Retina (tissue), 1 donor: Measurements from ENCODE around the gene PCLO.
A peak's percentile ranks its signal among the peaks of the same experiment; 100 is the strongest.

Experiments
- DNase-seq: peaks from one replicate; pipeline ENCODE4 v3.0.0-alpha.2; 2016

The PCLO gene, protein sequence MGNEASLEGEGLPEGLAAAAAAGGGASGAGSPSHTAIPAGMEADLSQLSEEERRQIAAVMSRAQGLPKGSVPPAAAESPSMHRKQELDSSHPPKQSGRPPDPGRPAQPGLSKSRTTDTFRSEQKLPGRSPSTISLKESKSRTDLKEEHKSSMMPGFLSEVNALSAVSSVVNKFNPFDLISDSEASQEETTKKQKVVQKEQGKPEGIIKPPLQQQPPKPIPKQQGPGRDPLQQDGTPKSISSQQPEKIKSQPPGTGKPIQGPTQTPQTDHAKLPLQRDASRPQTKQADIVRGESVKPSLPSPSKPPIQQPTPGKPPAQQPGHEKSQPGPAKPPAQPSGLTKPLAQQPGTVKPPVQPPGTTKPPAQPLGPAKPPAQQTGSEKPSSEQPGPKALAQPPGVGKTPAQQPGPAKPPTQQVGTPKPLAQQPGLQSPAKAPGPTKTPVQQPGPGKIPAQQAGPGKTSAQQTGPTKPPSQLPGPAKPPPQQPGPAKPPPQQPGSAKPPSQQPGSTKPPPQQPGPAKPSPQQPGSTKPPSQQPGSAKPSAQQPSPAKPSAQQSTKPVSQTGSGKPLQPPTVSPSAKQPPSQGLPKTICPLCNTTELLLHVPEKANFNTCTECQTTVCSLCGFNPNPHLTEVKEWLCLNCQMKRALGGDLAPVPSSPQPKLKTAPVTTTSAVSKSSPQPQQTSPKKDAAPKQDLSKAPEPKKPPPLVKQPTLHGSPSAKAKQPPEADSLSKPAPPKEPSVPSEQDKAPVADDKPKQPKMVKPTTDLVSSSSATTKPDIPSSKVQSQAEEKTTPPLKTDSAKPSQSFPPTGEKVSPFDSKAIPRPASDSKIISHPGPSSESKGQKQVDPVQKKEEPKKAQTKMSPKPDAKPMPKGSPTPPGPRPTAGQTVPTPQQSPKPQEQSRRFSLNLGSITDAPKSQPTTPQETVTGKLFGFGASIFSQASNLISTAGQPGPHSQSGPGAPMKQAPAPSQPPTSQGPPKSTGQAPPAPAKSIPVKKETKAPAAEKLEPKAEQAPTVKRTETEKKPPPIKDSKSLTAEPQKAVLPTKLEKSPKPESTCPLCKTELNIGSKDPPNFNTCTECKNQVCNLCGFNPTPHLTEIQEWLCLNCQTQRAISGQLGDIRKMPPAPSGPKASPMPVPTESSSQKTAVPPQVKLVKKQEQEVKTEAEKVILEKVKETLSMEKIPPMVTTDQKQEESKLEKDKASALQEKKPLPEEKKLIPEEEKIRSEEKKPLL (N-terminal part only)

DNA sequence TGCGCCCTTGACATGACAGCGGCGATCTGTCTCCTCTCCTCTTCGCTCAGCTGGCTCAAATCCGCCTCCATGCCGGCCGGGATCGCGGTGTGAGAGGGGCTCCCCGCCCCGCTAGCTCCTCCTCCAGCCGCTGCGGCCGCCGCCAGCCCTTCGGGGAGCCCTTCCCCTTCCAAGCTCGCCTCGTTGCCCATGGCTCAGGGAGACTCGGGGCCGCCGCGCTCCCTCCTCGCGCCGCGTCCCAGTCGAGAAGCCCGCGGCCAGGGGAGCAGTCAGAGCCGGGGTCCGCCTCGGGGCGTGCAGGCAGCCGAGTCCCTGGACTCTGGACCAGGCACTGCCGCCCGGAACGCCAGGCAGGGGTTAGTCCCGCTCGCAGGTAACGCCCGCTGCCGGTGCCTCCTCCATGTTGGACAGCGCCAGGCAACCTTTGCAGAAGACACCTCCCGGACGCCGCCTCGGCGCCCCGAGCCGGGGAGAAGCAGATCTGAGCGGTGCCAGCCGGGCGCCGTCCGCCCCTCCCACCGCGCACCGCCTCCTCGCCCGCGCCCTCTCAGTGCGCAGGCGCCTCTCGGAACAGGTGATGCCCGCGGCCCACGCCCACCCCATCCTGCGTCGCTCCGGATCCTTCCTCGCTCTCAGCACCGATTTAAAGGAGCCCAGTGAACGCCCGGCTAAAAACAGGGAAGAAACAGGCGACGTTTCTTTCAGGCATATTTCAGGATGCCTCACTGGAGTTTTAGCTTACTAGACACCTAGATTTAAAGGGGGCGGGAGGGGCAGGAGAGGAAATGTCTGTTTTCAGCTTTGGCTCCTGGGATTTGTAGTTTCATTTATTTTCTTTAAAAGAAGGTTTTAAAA, at the start of gene PCLO:
Gene PCLO (minus strand): TSS at position 483 of the 855 bp plus-strand sequence. CDS start 292 bp downstream, at position 191.
- DNase-seq, result peak; percentile 97

DNA sequence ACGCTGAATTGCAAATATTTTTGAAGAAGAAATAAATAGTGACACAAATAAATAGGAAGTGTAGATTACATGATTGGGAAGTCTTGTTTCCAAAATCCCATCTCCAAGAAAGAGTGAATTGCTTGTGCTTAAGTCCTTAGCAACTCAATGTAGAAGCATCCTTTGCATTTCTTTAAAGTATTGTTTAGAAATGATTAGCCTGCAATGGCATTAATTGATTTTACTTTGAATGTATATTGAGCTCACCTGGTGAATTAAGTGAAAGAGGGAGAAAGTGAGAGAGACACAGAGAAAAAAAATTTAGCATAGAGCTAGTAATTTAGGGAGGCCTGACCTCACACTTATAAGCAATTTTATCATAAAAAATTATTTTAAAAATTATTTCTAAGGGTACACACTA, 49.0 kb upstream of the PCLO start:
- no peak for DNase-seq

DNA sequence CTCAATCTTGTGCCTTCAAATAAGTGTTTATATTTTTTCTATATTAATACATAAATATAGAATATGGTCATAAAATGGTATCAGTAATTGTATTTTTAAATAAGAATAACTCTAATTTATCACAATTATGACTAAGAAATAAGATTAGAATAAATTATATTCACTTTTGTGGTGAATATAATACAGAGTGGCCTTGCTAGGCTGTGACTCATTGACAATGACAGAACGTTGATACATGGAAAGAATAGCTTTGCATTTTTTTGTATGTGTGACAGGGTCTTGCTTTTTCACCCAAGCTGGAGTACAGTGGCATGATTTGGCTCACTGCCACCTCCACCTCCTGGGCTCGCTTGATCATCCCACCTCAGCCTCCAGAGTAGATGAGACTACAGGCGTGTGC, 47.8 kb upstream of the PCLO start:
- no peak for DNase-seq

DNA sequence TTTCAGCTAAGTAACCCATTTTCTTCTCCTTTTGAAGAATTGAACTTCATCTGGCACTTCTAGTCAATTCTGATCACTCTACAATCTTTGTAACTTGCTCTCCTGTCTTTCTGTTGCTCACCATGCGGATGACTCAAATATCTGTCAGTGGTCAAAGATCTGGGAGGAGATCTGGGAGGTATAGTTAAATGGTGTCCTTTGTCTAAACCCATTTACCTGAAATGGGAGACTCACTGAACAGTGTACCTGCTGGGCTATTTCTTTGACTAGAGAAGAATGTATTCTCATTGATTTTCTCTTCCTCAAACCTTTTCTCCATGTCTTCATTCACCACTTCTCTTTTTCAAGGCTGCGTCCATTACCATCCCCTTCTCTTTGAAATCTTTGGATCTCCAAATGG, 42.0 kb upstream of the PCLO start:
- DNase-seq, result no peak

DNA sequence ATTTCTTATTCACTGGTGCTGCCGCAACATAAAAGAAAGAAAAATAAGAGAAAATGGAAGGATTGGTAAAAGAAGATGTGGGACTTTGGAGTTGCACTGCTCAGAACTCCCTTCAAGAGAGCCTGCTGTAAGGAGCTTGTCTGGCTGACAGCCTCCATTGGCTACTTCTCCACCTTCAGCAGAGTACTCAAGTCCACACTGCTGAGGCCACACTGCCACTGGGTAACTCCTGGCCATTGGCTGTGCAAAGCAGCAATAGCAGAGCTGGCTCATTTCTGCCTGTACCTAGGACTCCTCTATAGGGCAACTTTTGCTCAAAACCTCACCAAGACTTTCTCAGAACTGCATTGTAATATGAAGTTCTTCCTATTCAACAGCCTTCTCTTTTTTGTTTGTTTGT, 38.7 kb upstream of the PCLO start:
- DNase-seq, result no peak

DNA sequence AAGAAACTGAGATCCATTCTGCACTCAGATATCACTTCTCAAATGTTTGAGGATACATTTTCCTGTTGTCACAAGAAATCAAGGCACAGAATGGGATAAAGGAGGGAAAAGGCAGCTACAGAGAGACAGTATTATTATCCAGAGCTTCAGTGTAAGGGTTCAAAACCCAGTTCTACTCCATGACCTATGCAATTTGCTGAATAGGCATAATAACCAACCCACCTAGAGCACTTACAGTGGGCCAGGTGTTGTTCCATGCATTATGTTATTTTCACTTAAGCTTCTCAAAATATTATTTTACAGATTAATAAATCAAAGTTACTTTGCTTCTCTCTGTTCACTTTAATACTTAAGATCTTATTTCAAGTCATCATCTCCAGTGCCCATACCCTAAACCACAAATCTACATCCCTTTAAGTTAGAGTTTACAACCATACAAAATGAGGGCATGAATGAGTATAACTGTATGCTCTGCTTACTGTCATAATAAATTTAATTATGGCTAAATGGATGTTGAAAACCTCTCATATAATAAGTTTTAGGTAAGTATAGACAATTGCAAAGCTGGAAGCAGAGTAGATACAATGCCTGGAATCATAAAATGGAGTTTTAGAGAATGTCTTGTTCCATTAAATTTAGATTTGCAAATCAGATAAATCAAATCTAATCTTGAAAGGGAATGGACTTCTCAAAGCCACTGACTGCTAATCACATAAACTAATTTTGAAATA, 28.1 kb upstream of the PCLO start:
- no peak for DNase-seq

DNA sequence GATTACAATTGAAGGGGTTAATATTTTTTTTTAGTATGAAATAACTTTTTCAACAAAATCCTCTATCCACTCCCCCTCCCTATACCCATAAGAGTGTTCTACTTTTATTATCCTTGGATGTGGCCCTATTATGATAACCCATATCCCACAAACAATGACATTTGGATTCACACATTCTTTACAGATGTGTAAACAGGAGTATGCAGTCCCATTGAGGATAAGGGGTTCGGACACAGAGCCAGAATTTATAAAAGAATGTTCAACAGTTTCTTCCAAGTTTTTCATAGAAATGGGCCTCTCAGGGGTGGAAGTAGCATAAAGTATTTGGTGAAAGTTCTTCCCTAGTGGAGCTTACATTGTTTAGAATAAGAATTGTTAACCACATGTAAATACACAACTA, 16.1 kb upstream of the PCLO start:
- no peak for DNase-seq

DNA sequence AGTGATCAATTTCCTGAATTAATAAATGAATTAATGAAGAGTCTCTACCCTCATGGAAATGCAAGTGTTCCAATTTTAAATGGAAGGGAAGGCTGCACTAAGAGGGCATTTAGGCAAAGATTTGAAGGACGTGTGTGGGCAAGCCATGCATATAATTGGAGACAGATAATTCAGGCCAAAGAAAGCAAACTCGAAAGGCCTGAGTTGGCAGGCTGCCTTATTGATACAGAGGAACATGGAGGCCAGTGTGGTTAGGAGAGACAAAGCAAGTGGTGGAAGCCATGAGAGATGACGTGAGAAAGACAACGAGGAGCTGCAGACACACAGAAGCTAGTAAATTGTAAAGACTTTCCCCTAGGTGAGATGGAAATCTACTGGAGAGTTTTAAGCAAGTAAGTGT, 15.4 kb upstream of the PCLO start:
- DNase-seq, result no peak

DNA sequence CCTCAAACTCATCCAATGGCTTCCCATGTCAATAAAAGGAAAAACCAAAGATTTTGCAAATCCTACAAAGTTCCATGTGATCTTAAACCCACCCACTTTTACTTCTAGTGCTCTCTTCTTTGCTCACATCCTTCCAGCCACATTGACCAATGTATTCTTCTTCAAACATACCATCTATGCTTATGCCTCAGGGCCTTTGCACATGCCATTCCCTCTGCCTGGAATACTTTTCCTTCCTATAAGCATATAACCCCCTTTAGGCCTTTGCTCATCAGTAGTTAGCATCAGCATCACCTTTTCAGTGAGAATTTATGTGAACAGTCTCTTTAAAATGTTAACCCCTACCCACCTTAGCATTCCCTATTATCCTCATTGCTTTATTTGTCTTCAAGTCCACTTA, 11.0 kb upstream of the PCLO start:
- no peak for DNase-seq

DNA sequence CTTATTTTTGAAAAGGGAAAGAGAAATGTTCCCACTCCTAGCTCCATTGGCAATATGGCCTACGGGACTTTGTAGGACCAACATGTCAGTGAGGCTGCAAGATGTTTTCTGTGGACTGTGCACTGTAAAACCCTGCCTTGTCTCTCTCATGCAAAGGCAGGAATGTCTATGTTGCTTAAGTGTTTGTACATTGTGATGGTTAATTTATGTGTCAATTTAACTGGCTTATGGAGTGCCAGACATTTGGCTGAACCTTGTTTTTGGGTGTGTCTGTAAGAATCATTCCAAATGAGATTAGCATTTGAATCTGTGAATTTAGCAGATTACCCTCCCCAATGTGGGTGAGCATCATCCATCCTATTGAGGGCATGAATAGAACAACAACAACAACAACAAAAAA, 4.1 kb upstream of the PCLO start:
- DNase-seq, result no peak

DNA sequence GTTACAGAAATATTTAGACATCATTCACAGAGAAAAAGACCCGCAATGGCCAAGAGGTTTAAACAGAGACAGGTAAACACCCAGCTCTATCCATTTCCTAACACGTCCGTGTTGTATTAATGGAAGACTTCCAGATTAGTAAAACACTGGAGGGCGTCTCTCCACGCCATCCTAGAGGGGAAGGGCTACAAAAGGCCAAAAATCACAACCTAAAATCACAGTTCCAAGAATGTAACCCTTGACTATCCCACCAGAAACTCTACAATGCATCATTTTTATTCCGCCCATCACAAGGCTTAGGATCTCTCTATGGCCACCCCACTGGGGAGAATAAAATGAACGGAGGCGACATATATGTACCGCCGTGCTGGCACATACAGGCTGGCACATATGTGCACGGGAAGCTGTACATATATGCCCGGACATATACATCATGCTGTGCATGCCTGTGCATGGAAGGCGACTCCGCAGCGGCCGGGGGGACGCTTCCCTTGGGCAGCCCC, 734 bp downstream of the PCLO start:
- DNase-seq, result no peak

DNA sequence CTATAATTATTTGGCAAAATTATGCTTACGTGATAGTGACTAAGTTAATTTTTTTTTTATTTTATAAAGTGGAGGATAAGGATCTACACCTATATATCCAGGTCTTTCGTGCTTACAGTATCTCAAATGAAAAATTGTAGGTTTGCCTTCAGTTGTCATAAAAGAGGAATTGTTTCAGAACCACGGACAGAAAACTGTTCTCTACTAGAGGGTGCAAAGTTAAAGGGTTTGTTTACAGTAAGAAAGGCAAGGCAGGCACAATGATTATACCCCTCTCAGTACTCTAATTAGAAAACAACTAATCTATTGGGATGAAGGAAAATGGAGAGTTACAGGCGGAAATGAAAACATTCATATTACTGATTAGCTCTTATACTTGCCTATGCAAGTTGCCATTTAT, 1.5 kb downstream of the PCLO start:
- DNase-seq, result no peak

DNA sequence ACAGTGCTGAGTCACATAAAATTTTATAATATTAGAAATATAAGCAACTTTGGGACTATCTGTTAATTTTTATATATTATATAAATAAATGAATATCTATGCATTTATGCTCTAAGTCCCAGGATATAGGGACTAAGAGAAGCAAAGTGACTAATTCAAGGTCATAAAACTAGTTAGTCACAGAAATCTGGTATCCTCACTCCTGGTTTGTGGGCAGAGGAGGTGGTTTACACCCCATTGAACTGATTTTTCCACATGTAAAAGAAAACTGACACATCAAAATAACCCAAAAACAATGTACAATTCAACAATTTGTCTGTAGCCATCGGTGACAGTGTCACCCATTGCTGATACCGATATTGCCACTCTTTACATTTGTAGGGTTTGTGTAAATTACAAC, 3.0 kb downstream of the PCLO start:
- DNase-seq, result no peak

DNA sequence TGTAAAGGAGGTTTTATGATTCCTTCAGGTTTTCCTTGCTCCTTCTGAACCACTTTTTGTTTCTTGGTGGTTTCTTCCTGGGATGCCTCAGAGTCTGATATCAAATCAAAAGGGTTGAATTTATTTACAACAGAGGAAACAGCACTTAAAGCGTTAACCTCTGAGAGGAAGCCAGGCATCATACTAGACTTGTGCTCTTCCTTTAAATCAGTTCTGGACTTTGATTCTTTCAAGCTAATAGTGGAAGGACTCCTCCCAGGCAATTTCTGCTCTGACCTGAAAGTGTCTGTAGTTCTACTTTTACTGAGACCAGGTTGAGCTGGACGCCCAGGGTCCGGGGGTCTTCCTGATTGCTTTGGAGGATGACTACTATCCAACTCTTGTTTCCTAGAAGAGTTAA, 6.7 kb downstream of the PCLO start:
- no peak for DNase-seq

DNA sequence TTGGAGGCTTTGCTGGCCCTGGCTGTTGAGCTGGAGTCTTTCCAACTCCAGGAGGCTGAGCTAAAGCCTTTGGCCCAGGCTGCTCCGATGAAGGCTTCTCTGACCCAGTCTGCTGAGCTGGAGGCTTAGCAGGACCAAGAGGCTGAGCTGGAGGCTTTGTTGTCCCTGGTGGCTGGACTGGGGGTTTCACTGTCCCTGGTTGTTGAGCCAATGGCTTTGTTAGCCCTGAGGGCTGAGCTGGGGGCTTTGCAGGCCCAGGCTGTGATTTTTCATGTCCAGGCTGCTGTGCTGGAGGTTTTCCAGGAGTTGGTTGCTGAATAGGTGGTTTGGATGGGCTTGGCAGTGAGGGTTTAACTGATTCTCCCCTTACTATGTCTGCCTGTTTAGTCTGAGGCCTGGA, 7.3 kb downstream of the PCLO start:
- no peak for DNase-seq

DNA sequence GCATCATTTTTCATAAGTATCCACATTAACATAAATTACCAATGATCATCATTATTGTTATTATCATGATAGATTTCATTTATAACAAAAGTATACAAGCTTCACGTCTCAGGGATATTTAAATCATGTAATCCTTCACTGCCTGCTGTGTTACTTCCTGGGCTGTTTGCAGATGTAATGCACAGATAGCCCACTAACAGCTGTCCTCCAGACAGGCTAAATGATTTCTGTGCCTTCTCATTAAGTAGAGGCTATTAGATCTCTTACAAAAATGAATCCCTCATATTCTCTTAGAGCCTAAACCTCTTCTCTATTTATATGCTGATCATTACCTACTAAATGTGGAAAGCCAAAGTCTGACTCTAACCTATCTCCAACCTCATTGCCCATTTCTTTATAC, 9.3 kb downstream of the PCLO start:
- no peak for DNase-seq

DNA sequence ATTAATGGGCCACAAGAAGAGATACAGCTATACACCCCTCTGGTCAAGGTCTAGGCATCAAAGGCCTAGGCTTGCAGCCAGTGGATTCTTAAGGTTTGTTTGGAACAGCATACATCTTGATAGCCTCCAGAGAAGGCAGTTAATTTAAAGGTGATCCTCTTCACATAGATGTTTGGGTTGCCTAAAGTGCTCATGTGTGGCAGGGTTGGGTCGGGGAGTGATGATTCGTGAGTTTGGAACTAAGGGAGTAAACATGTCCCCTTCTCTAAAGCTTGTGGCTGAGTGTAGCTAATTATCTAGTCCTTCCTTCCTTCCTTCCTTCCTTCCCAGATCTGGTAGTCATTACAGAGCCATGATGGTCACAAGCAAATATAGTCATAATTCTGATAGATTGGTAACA, 12.4 kb downstream of the PCLO start:
- DNase-seq, result no peak

DNA sequence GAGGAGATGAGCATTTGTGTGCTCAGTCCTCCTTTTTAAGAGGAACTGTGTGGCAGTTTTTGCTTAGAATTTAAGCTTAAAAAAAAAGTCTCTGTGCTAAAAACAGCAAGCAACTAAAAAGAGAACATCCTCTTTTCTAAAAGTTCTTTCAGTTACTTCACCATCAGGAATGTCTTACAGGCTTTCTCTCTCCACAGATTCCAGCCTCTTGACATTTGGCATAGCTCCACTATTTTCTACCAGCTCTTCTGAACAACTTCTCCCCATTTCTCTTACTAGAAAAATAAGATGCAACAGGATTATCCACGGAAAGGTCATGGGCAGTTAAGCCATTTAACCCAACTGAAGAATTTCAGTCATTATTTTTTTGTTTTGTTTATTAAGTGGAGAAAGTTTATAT, 13.2 kb downstream of the PCLO start:
- no peak for DNase-seq

DNA sequence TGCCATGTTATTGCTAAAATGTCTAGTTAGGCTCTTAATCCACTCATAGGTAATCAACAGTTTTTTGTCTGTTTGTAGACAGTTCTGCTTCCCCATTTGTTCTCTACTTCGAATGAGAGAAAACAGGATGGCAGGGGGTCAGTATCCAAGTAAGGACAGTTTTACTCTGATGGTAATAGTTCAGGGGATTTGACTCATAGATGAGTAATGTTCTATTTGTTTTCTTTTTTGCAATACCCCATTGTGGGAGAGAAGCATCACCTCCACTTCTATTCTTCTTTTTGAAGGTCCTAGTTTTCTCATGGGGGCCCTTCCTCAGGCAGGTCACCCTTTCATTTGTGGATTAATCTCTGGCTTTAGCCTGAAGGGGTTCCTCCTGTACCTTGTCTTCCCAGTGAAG, 13.9 kb downstream of the PCLO start:
- no peak for DNase-seq

DNA sequence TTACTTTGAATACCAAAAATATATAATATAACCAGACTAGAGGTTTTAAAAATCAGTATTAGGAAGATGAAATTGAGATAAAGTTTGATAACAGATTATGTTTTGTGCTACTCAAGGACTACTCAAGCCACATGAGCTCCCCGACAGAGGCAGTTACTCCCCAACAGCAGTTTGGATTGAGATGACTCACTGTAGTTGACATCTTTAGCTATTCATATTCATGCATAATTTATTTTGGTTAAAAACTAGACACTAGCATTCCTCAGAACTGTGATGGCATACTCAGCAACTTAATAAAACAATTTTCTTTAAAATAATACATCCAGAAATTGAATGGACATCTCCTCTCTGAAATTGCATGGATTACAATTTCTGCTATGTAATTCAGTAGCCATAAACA, 19.6 kb downstream of the PCLO start:
- no peak for DNase-seq

DNA sequence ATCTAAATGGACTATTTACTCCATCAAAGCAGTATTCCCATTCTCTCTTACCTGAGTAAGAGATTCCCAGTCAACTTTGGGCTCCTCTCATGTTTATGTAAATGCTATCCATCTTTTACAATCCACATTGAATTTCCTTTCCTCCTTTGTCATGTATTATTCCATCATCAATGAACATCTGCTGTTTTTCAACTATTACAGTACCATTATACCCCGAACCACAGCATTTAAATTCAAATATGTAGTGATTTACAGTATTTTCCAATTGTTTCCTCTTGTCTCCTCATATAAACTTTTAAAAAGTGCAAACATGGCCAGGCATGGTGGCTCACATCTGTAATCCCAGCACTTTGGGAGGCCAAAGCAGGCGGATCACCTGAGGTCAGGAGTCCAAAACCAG, 20.3 kb downstream of the PCLO start:
- no peak for DNase-seq

DNA sequence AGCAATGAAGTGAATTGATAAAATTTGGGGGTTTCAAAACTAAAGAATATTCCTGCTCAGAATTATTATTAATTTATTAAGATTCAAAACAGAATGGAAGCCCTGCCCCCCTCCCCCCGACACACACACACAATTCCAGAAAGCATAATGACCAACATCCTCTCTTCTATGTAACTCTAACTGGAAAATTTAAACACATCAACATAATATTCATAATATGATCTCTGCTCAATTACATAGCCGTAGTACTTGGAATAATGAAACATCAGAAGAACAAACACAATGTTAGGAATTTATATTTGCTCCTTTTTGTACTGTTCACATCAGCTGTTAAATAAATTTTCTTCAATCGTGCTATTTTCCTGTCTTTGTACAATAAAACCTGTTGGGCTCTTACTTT, 20.8 kb downstream of the PCLO start:
- no peak for DNase-seq
